IPS DF 6.9 (cell line): ENCODE data around the gene CCDC91.

Experiments used
- DNase-seq: peaks from one replicate; pipeline ENCODE4 v3.0.0-alpha.2; 2013; ENCODE audit warnings: low read depth, low spot score
- H3K27ac ChIP-seq: one replicate; pipeline ENCODE4 v1.5.1; 2013; ENCODE audit warnings: low read length, control low read depth
- H3K27me3 ChIP-seq: 2 replicates; pipeline ENCODE4 v1.6.1; 2013; ENCODE audit warnings: mild to moderate bottlenecking, low read length; ENCODE audit not compliant: control insufficient read depth, insufficient read depth
- H3K36me3 ChIP-seq: 2 replicates; pipeline ENCODE4 v1.6.1; 2013; ENCODE audit warnings: low read length; ENCODE audit not compliant: control insufficient read depth, insufficient read depth
- H3K4me1 ChIP-seq: 2 replicates; pipeline ENCODE4 v1.6.1; 2013; ENCODE audit warnings: low read length; ENCODE audit not compliant: control insufficient read depth, insufficient read depth
- H3K4me3 ChIP-seq: 2 replicates; pipeline ENCODE4 v1.5.1; 2013; ENCODE audit warnings: mild to moderate bottlenecking, low read length
- H3K9me3 ChIP-seq: 2 replicates; pipeline ENCODE4 v1.6.1; 2013; ENCODE audit warnings: low read length, inconsistent platforms; ENCODE audit not compliant: control insufficient read depth, insufficient read depth
- WGBS: extraction: QIAGEN DNeasy Blood & Tissue Kit; methylation state at CpG from one replicate; pipeline ENCODE4 v1.1.7; 2013; ENCODE audit warnings: mixed read lengths, missing lambda C conversion rate; ENCODE audit not compliant: insufficient read length, insufficient coverage; 5-methylcytosine and 5-hydroxymethylcytosine counted together

CCDC91 gene

DNA sequence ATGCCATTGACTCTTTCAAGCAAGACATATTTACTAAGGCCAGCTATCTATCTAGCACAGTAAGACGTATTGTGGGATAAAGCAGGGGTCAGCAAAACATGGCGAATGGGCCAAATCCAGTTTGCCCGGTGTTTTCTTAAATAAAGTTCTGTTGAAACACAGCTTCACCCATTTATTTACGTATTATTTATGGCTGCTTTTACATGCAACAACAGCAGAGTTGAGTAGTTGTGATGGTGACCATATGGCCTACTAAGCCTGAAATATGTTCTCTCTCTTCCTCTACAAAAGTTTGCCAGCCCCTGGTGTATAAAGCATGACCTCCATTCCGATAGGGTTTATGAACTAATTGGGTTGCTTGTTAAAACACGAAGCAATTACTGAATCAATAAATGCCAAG lies 322.1 kb downstream of the CCDC91 start:
- Histone ChIP-seq H3K27me3 (no peaks in the 10 kb centered on the region), H3K4me1 (no peaks in the 10 kb centered on the region)
- no CpG with 5 or more reads among the region's 6 CpGs for WGBS

GRCh38 chr12:28512876-28513275 lies 322.6 kb downstream of the CCDC91 start:
- DNase-seq: no peak
- Histone ChIP-seq H3K4me1 (no peaks in the 10 kb centered on the region), H3K4me3 (no peak overlapping the region), H3K27me3 (no peaks in the 10 kb centered on the region), H3K9me3 (no peaks in the 10 kb centered on the region), H3K36me3 (no peaks in the 10 kb centered on the region), H3K27ac (no peak overlapping the region)
- WGBS: no CpG with 5 or more reads among the region's 1 CpG

More for the DNA sequence above, 322.1 kb downstream of the CCDC91 start:
- Histone ChIP-seq H3K36me3 (no peaks in the 10 kb centered on the region), H3K27ac (no peak overlapping the region), H3K4me3 (no peak overlapping the region), H3K9me3 (no peaks in the 10 kb centered on the region)
- no peak for DNase-seq

- H3K4me1 ChIP-seq: no peaks in the 10 kb centered on the region
- WGBS: no CpG with 5 or more reads among the region's 1 CpG
- no peak overlapping the region for H3K27ac ChIP-seq
- H3K36me3 ChIP-seq: no peaks in the 10 kb centered on the region
- no peak for DNase-seq
- no peak overlapping the region for H3K4me3 ChIP-seq
- H3K9me3 ChIP-seq: no peaks in the 10 kb centered on the region
- H3K27me3 ChIP-seq: no peaks in the 10 kb centered on the region
These were observed 323.7 kb downstream of the CCDC91 start for GRCh38 chr12:28513983-28514382.

DNA sequence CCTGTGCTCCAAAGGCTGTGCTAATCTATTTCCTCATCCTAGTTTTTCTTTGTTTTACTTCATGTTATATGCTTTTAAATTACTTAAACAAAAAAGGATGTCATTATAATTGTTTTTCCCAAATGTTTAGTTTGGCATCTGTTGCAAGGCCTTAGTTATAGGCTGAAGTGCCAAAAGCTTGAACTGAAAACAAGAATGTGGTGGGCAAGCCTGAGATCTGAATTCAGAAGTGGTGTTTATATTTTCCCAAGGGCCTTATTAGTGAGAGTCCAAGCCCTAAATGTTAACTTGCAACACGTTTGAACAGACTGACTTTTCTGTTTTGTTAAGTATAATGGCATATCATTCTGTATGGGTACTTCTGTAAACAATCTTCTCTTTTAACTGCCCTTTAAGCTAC lies 326.8 kb downstream of the CCDC91 start:
- Histone ChIP-seq H3K4me1 (no peaks in the 10 kb centered on the region), H3K36me3 (no peaks in the 10 kb centered on the region), H3K4me3 (no peak overlapping the region), H3K27me3 (no peaks in the 10 kb centered on the region), H3K27ac (no peak overlapping the region), H3K9me3 (no peaks in the 10 kb centered on the region)
- no CpG with 5 or more reads among the region's 1 CpG for WGBS
- DNase-seq: no peak

- no CpG with 5 or more reads among the region's 5 CpGs for WGBS
- no peaks in the 10 kb centered on the region for H3K36me3 ChIP-seq
- no peak overlapping the region for H3K27ac ChIP-seq
- H3K27me3 ChIP-seq: no peaks in the 10 kb centered on the region
- H3K9me3 ChIP-seq: no peaks in the 10 kb centered on the region
- no peak for DNase-seq
- H3K4me3 ChIP-seq: no peak overlapping the region
- no peaks in the 10 kb centered on the region for H3K4me1 ChIP-seq
These were observed 337.5 kb downstream of the CCDC91 start for GRCh38 chr12:28527631-28528249.

DNA sequence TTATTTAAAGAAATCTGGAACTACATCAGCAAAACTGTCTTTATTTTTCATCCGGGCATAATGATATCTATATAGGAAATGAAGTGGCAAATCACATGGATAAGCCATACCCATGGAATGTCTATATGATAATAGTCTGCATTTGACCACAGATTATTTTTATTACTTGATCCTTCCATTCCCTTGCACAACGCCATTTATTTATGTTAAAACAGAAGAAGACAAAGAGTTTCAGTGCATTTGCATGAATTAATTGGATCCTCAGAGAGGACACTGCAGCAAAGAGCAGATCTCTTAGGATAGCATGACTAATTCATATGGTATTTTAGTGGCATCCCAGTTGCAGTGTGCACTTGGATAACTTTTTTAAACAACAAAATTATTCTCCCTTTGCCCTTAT lies 345.0 kb downstream of the CCDC91 start:
- H3K4me3 ChIP-seq: no peak overlapping the region
- H3K27ac ChIP-seq: no peak overlapping the region
- H3K27me3 ChIP-seq: no peaks in the 10 kb centered on the region
- no peaks in the 10 kb centered on the region for H3K36me3 ChIP-seq
- DNase-seq: no peak
- H3K4me1 ChIP-seq: no peaks in the 10 kb centered on the region
- H3K9me3 ChIP-seq: no peaks in the 10 kb centered on the region
- no CpG with 5 or more reads among the region's 2 CpGs for WGBS

GRCh38 chr12:28536088-28536487 lies 345.8 kb downstream of the CCDC91 start:
- no peak for DNase-seq
- H3K4me3 ChIP-seq: no peak overlapping the region
- no CpG with 5 or more reads among the region's 2 CpGs for WGBS

DNA sequence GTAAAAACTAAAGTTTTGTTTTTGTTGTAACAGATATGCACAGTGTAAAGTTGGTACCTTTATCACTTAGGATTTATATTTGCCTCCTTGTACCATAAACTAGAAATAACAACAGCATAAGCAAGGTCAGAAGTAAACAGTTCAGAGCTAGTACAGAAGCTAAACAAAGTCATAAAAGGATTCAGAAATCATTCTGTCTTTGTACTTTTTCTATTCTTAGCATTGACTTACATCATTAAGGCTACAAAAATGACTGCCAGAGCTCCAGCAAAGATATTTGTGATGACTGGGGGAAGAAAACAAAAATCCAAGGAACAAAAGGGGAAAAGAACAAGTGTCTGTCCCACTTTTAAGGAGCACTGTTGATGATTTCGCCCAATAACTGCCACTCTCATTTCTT lies 347.2 kb downstream of the CCDC91 start:
- no peak overlapping the region for H3K4me3 ChIP-seq
- H3K4me1 ChIP-seq: no peaks in the 10 kb centered on the region
- H3K9me3 ChIP-seq: no peaks in the 10 kb centered on the region
- H3K27me3 ChIP-seq: no peaks in the 10 kb centered on the region
- no peak for DNase-seq
- H3K36me3 ChIP-seq: no peaks in the 10 kb centered on the region
- H3K27ac ChIP-seq: no peak overlapping the region
- WGBS: no CpG with 5 or more reads among the region's 1 CpG

More at GRCh38 chr12:28536088-28536487, 345.8 kb downstream of the CCDC91 start:
- no peaks in the 10 kb centered on the region for H3K36me3 ChIP-seq
- H3K9me3 ChIP-seq: no peaks in the 10 kb centered on the region
- no peak overlapping the region for H3K27ac ChIP-seq
- no peaks in the 10 kb centered on the region for H3K27me3 ChIP-seq
- H3K4me1 ChIP-seq: no peaks in the 10 kb centered on the region

DNA sequence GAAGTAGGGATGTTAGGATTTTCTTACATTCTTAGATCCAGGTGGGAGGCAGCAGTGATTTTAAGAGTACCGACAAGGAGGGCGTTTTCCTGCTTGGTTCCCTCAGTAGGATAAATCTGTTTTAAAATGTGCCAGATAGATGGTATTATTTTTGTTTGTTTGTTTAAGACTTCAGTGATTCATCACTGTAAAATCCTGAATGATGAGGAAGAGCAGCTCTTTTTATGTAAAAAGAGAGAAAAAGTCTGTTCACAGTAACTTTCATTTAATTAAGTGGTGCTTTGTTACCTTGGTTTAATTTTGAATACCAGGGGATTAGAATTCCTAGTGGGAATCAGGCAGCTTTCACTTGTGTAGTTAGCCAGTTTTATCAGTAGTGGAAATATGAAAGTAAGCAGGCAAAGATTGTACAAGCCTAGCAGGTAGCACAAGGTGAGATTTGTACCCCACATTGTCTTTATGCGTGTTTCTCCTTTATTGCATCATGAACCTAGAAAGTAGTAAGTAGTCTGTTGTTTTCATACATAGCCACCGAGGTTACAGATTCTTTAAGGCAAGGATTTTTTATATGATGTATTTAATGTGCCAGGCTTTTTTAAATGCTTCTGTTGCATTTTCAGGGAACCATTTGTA lies 349.6 kb downstream of the CCDC91 start:
- H3K4me1 ChIP-seq: no peaks in the 10 kb centered on the region
- no peaks in the 10 kb centered on the region for H3K27me3 ChIP-seq
- H3K4me3 ChIP-seq: no peak overlapping the region
- no peak overlapping the region for H3K27ac ChIP-seq
- H3K36me3 ChIP-seq: no peaks in the 10 kb centered on the region
- WGBS: no CpG with 5 or more reads among the region's 4 CpGs
- no peaks in the 10 kb centered on the region for H3K9me3 ChIP-seq
- no peak for DNase-seq

DNA sequence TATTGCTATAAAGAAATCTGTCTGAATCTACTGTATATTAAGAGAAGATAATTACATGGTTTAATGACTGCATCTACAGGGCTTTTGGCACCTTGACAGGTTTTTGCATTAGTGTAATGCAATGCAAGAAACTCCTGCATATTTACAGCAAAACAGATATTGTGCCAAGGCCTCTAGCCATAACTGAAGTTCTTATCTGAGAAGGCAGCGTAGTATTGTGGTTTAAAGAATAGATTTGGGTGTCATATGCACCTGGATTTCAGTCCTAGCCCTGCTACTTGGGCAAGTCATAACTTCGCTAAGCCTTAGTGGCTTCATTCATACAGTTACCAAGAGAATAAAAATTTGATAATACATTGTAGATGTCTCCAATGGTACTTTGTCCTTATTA lies 350.1 kb downstream of the CCDC91 start:
- DNase-seq: no peak
- H3K27ac ChIP-seq: no peak overlapping the region
- no CpG with 5 or more reads among the region's 2 CpGs for WGBS
- H3K27me3 ChIP-seq: no peaks in the 10 kb centered on the region
- H3K36me3 ChIP-seq: no peaks in the 10 kb centered on the region
- no peak overlapping the region for H3K4me3 ChIP-seq
- no peaks in the 10 kb centered on the region for H3K9me3 ChIP-seq
- H3K4me1 ChIP-seq: no peaks in the 10 kb centered on the region
